Muscle of arm (tissue), 12 donors: ENCODE measurements around the gene MZF1. TPM values are rescaled to one million over a fixed set of nuclear protein-coding genes. Genes with fewer than 3 reads are reported as not detected.

Experiments
- DNase-seq: peaks from one replicate; pipeline ENCODE4 v3.0.0-alpha.2; 2013
- polyA plus RNA-seq, 12 donors: library from polyadenylated mRNA; unstranded; fragments of 120-200 nt; gene quantifications; one replicate each; pipeline ENCODE4 v1.2.1, GENCODE V29; 2013; ENCODE audit not compliant: insufficient read length in 12 of 12

MZF1 gene
- polyA plus RNA-seq, 12 donors = 9.5 to 38.1 (median 13.8) TPM; not detected in 1

GRCh38 chr19:58557221-58558065 lies 15.7 kb downstream of the MZF1 start:
- DNase-seq = no peak

GRCh38 chr19:58556622-58557220 lies 16.4 kb downstream of the MZF1 start:
- DNase-seq = no peak

GRCh38 chr19:58555920-58556621 lies 17.1 kb downstream of the MZF1 start:
- no peak for DNase-seq

GRCh38 chr19:58555369-58555885 lies 17.7 kb downstream of the MZF1 start:
- DNase-seq = no peak

GRCh38 chr19:58554494-58555368 lies 18.4 kb downstream of the MZF1 start, which contains the start of gene CHMP2A:
TSS of gene CHMP2A (minus strand) at chr19:58555105. CDS start at chr19:58554212, 893 bp downstream.
- peak; percentile 96 for DNase-seq

GRCh38 chr19:58553799-58554493 lies 19.2 kb downstream of the MZF1 start:
- no peak for DNase-seq

- DNase-seq = no peak
These were observed 20.5 kb downstream of the MZF1 start for GRCh38 chr19:58552655-58553054.

GRCh38 chr19:58551577-58552471 lies 21.3 kb downstream of the MZF1 start:
- DNase-seq = no peak

- DNase-seq = no peak
These were observed 22.0 kb downstream of the MZF1 start for GRCh38 chr19:58551123-58551497.

GRCh38 chr19:58550362-58551122 lies 22.6 kb downstream of the MZF1 start:
- no peak for DNase-seq

GRCh38 chr19:58549664-58550361 lies 23.3 kb downstream of the MZF1 start:
- DNase-seq = no peak

GRCh38 chr19:58548859-58549663 lies 24.1 kb downstream of the MZF1 start:
- no peak for DNase-seq

- no peak for DNase-seq
These were observed 25.5 kb downstream of the MZF1 start for GRCh38 chr19:58547323-58548312.

- no peak for DNase-seq
These were observed 27.1 kb downstream of the MZF1 start for GRCh38 chr19:58546019-58546530.

GRCh38 chr19:58545286-58546018 lies 27.7 kb downstream of the MZF1 start:
- no peak for DNase-seq
